GM19099 (cell line): ENCODE measurements around the gene ARMCX2.

Source experiments
- POLR2A ChIP-seq: IDR thresholded peaks from 3 replicates; pipeline ENCODE4 v1.6.1; 2011; ENCODE audit warnings: low read depth; ENCODE audit not compliant: insufficient read length; ENCODE audit errors: extremely low read depth

The ARMCX2 gene

GRCh38 chrX:101659601-101660063 is at the start of gene ARMCX2:
ARMCX2 (minus strand) TSS chrX:101659850; CDS start chrX:101657588, 2,262 bp downstream.
- peak; percentile 68 for TF ChIP-seq POLR2A

GRCh38 chrX:101709384-101709783 is 49.7 kb upstream of the ARMCX2 start:
- TF ChIP-seq POLR2A, result no peak

GRCh38 chrX:101708163-101708562 is 48.5 kb upstream of the ARMCX2 start:
- no peak for TF ChIP-seq POLR2A

GRCh38 chrX:101693476-101693875 is 33.8 kb upstream of the ARMCX2 start:
- no peak for TF ChIP-seq POLR2A

- TF ChIP-seq POLR2A, result no peak
Measured at GRCh38 chrX:101691835-101692234, 32.2 kb upstream of the ARMCX2 start.

- no peak for TF ChIP-seq POLR2A
Measured at GRCh38 chrX:101686574-101686973, 26.9 kb upstream of the ARMCX2 start.

GRCh38 chrX:101685923-101686322 is 26.3 kb upstream of the ARMCX2 start:
- TF ChIP-seq POLR2A, result no peak

- TF ChIP-seq POLR2A, result no peak
Measured at GRCh38 chrX:101682723-101683122, 23.1 kb upstream of the ARMCX2 start.

- no peak for TF ChIP-seq POLR2A
Measured at GRCh38 chrX:101677028-101677427, 17.4 kb upstream of the ARMCX2 start.

- TF ChIP-seq POLR2A, result no peak
Measured at GRCh38 chrX:101676571-101676970, 16.9 kb upstream of the ARMCX2 start.

GRCh38 chrX:101668143-101668542 is 8.5 kb upstream of the ARMCX2 start:
- TF ChIP-seq POLR2A, result no peak

- TF ChIP-seq POLR2A, result no peak
Measured at GRCh38 chrX:101658661-101659491, 774 bp downstream of the ARMCX2 start.

- no peak for TF ChIP-seq POLR2A
Measured at GRCh38 chrX:101657495-101657894, 2.2 kb downstream of the ARMCX2 start.

- no peak for TF ChIP-seq POLR2A
Measured at GRCh38 chrX:101656817-101657216, 2.8 kb downstream of the ARMCX2 start.

GRCh38 chrX:101655534-101655933 is 4.1 kb downstream of the ARMCX2 start:
- TF ChIP-seq POLR2A, result no peak

GRCh38 chrX:101642093-101642492 is 17.6 kb downstream of the ARMCX2 start:
- TF ChIP-seq POLR2A, result no peak
